Superior temporal gyrus (tissue), 1 donor: ENCODE data around the gene SHLD2.
"Not testable (repeated sequence)": the region's sequence is repeated elsewhere in the genome, so short reads cannot be mapped to it uniquely, and the experiment has no call there.

Experiments used
- DNase-seq: peaks from one replicate; pipeline ENCODE4 v3.0.0-alpha.2; 2016; ENCODE audit errors: extremely low spot score

SHLD2 gene

DNA sequence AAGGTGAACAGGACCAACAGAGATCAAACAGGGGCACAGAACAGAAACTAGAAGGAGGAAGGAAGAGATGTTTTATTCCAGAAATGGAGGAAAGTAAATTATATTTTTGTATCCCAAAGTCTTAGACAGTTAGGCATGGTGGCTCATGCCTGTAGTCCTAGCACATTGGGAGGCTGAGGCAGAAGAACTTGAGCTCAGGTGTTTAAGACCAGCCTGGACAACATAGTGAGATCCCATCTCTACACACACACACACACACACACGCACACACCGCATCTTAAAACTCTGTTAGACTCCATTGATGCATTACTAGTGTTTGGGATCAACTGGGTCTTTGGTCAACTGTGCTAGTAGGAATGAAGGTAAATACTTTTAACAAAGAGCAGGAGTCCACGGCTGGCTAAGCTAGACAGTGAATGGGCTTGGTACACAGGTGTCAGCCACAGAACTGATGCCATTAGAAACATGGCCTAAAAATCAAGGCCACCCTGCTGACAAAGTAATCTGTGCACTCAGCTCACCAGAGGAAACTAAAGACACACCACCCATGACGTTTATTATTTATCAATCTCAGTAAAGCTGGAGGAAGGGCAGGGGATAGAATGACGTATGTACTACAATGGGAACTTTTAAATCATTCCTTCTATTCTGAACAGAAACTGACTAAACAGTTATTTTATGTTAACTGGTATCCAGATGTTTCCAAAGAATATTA, 11.3 kb upstream of the SHLD2 start:
- not testable (repeated sequence) for DNase-seq

DNA sequence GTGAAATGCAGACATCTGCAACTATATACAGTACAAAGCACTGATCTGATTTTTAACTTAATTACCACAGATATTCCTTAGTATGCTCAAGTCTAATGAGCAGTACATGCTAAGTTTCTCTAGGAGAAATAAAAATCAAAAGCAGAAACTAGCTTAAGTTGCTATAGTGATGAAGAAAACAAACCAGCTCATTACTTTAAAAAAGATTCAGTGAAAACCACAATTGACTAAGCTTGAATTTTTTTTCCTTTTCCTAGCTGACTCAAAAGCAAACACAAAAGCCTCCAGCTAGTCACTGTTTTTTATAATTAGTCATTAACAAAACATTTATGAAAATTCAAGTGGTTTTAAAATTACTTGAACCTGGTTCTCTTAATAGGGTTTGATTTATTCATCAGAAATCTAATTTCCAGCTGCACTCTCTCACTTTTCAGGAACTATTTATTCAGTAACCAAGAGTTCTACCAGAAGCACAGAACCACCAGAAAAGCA, 10.7 kb upstream of the SHLD2 start:
- not testable (repeated sequence) for DNase-seq

DNA sequence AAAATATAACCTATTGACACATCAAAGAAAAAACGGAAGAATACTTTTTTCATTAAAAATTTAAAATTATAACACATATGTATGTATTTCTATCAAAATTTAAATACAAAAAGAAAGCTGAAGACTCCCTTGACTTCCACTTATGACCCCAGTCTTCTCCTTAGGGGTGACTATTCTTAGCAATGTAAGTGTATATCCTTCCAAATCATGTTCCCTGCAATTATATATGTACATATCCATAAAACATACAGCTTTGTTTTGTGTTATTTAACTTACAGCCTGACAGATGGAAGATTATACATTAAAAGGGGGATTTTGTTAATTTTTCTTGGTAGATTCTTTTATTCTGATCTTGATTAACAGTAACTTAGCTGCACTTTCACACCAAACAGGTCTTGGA, 9.5 kb upstream of the SHLD2 start:
- DNase-seq, result no peak

DNA sequence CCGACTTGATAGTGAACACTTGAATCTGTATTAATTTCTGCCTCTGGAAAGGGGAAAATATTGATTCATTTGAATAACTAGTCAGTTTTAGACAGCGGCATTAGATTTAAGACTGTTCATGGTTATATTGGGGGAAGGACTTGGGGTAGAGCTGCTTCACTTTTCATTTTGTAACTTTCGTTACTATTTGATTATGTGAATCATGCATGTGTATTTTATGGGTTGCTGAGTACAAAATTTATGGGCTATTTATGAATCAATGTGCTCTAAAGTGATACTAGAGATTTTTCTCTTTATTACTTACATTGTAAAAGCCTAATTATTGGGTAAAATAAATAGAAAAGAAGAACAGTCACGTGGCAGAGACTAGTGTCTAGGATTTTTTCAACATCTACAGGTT, 5.3 kb upstream of the SHLD2 start:
- DNase-seq, result no peak

DNA sequence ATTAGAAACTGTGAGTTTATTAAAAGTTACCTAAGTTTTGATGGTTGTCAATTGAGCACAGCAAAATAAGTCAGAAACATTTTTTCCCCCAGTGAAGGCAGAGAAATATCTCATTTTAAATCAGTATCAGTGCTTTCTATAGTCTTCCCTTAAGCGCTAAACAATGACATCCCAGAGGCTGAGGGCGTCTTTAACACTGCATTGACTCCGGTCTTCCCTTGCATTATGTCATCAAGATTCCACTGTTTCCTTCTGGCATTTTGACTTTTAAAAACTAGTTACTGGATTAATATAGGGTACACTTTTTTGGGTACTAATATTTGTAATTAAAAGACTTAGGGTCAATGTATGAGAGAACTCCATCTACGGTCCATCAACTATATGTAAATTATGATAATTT, 4.2 kb upstream of the SHLD2 start:
- DNase-seq, result no peak

DNA sequence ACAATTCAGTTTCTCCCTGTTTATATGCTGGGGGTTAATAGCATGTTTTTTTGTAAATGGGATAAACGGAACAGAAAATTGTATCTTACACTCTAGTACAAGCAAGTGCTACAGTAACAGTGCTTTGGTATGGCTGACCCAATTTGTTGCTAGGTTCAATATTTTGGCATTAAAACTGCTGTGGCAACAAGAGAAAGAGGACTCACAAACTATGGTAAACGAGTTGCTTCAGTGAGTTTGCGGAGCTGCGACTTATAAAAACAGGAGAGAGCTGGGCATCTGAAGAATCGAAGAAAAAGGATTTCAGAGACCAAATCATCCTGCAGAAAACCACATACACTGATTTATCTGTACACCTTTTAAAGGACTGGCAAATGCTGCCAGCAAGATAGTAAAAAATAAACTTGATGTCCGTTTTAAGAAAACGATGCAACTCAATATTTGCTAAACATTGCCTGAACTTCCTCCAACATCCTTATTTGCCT, 2.6 kb upstream of the SHLD2 start:
- DNase-seq, result peak; percentile 63

DNA sequence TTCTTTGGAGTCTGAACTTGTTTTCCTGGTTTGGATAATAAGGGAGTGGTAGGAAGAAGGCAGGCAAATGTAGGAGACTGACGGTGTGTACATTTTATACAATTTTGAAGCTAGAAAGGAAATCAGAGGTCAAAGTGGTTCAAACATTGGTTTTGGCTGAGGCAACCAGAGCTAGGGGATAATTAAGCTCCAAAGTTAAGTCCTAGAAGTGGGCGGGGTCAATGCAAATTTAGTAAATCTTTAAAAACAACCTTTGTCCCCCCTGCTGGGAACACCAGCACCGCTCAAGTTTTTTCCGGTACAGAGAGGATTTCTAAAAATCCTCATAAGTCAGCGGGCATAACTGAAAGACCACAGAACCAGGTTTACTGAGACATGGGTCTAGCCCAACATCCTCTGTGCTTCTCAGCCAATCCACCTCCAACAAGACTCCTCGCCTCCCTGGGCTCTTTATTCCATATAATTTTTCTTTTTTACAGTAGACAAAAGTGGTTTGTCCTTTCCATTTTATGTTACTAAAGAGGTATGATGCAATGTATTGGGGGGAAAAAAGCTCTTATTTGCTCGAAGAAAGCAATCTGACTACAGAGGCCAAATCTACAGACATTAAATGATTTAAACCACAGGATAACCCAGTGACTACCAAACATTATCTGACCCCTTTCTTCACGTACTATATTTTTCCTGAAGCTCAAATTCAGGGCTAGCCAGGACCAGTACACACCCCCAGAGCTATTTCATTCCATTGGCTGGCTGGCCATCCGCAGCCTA, 2.0 kb upstream of the SHLD2 start:
- DNase-seq, result peak; percentile 66

DNA sequence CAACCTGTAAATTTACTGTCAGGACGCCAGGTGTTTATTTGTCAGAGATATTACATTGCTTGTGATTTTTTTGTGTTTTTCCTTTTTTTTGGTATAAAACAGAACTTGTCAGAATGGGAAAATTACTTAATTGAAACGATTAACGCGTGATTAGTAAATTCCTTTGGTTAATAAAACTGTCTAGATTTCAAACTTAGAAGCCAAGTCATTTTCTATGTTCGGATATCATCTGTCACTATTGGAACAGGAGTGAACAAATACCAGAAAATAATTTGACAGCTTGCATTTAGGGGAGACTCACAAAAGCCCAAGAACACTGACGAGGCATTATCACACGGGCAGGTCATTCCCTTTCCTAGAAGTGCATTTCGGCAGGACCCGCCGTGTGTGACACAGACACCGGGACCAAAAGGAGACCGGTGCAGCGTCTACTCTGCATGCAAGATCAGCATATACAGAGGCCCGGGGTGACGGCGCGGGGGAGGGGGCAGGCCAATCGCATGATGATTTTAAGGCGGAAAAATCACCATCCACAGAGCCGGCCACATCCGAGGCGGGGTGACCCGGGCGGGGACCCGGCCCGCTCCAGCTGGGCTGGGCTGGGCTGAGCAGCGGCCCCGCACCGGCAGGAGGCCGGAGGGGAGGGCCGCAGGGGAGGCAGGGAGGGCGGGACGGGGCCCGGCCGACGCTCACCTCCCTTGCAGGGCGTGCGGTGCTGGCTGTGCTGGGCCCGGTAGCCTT, 1.2 kb upstream of the SHLD2 start:
- DNase-seq, result no peak

DNA sequence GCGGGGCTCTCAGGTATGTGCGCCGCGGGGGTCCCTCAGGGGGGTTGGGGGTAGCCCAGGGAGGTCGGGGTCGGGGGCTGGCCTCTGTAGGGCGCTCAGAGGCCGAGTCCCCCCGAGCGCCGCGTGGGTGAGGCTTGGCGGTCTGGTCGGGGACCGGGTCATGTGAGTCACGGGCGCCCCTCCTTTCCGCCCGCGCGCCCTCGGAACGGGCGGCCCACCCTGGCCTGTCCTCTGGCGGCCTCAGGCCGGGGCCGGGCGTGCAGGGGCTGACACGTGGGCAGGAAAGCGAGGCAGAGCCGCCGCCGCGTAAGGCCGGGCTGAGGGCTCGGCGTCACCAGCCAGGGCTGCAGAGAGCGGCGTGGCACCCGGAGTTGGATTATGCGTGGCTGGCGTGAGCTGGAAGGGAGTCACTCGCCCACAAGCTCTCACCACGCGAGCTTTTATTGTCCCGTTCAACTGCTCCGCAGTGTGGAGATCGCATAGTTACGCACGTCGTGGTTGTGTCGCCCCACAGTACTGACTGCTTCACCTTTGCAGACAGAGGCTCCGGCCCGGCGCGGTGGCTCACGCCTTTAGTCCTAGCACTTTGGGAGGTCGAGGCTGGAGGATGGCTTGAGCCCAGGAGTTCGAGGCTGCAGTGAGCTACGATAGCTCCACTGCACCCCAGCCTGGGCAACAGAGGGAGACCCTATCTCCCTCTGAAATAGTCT, 385 bp downstream of the SHLD2 start:
- peak; percentile 71 for DNase-seq

DNA sequence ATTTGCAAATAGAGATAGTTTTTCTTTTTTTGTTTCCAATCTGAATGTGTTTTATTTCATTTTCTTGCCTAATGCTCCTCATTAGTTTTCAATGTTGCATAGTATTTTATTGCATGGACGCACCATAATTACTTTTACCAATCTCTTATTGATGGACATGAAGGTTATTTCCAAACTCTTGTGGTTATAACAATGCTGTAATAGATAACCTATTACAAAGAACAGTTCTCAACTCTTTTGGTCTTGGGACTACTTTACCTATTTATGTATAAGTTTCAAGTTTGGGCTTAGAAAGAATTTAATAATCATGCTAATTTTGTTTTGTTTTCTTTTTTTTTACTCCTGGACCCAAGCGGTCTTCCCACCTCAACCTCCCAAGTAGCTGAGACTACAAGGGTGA, 7.0 kb downstream of the SHLD2 start:
- no peak for DNase-seq

DNA sequence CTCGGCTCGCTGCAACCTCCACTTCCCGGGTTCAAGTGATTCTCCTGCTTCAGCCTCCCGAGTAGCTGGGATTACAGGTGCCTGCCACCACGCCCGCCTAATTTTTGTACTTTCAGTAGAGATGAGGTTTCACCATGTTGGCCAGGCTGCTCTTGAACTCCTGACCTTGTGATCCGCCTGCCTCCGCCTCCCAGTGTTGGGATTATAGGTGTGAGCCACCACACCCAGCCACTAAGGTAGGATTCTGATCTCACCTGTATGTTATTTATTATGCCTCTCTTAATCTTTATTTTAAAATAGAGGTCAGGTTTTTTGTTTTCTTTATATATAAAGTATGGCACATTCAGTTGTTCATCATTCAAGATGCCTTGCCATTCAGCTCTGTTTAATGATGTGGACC, 9.7 kb downstream of the SHLD2 start:
- not testable (repeated sequence) for DNase-seq

DNA sequence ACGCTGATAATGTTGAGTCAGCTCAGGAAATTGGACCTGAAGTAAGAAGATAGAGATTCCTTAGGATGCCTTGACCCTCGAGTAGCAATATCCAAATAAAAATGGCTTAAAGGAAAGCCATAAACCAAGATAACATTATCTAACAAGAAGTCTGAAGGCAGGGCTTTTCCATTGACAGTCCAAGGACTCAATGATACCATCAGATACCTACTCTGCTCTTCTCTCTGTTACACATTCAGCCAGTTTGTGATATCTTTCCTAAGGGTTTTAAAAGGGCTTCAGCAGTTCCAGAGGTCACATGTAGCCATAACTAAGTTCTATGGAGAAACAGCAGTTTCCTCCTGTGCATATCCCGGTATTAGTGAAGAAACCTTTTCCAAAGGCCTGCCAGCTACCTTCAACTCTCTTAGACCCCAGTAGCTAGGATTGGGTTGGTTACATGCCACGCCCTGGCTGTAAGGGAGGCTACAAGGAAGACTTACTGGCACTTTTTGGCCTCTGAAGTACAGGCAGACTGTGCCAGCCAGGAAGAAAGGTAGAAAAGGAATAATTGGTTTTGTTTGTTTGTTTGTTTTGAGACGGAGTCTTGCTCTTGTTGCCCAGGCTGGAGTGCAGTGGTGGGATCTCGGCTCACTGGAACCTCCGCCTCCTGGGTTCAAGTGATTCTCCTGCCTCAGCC, 10.6 kb downstream of the SHLD2 start:
- no peak for DNase-seq

DNA sequence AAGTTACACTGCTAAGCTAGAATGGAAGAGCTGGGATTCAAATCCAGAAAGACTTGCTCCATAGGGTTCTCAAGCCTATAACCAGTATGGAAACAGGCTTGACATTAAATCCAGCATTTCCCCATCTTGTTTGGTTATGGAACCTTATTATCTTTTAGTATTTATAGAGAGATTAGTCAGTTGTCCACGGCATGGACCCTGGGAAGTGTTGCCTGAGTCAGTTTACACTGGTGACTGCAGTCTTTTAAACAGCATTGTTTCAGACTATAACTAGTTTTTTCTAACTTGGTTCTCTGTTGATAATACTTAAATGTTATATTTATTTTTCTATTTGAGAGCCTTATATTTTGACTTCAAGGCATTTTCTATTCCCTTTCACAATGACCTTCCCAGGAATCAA, 23.1 kb downstream of the SHLD2 start:
- not testable (repeated sequence) for DNase-seq

DNA sequence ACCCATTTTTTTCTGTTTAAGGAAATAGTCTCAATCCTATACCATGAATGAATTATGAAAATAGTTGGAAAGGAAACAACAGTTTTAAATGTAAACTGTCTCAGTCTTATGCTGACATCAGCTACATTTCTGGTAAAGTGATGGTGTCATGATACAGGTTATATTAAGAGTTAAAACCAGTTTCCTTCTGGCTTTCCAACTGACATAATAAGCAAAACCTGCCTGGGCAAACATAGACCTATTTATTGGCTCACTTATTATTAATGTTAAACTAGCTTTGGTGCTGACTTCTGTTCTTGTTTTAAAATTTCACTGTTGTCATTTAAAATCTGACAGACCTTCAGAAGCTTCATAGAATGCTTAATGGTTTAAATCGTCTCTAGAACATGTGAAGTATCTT, 24.0 kb downstream of the SHLD2 start:
- DNase-seq, result not testable (repeated sequence)

DNA sequence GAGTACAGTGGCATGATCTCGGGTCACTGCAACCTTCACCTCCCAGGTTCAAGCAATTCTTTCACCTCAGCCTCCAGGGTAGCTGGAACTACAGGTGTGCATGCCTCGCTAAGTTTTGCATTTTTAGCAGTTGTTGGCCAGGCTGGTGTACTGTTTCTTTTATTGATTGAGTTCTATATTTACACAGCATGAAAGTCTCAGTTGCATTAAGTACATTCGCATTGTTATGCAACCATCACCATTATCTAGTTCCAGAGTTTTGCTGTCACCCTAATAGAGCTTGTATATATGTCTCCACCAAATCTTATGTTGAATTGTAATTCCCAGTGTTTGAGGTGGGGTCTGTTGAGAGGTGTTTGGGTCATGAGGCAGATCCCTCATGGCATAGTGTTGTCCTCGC, 28.3 kb downstream of the SHLD2 start:
- not testable (repeated sequence) for DNase-seq

DNA sequence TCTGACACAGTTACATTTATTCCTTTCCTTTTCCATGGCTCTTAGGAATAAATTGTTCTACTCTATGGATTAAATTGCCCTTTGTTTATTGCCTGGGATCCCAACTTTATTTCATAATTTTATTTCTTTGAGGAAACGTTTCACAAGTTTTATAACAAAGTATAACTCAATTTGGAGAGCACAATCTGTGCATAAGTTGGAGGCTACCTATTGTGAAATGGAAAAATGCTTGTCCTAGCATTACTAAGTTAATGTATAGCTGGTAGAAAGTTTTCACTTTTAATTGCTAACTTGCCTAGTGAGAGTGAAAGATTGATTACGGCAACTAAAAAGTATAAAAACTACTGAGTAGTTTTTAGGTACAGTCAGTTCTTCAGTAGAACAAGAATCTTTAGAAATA, 32.0 kb downstream of the SHLD2 start:
- not testable (repeated sequence) for DNase-seq

DNA sequence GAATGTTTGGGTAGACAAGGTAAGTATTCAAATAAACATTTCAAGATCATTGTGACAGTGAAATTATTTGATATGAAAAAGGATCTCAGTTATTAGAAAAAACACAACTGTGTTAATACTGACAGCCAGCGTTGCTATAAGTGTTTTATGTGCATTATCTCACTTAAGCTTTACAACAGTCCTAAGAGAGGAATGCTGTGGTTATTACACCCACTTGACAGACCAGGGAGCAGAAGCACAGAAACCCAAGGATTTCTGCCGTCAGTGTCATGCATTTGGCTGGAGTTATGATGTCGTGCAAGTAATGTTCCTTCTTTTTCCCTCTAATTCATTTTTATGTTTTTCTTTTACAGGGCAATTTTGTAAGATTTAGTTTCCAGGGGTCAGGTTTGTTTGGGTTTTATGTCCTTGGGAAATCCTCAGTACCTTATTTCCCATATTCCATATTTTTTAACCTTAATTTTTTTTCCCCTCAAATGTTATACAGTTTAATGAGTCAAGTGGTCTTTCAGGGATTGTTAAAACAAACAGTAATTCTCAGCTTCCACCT, 32.7 kb downstream of the SHLD2 start:
- DNase-seq, result not testable (repeated sequence)

DNA sequence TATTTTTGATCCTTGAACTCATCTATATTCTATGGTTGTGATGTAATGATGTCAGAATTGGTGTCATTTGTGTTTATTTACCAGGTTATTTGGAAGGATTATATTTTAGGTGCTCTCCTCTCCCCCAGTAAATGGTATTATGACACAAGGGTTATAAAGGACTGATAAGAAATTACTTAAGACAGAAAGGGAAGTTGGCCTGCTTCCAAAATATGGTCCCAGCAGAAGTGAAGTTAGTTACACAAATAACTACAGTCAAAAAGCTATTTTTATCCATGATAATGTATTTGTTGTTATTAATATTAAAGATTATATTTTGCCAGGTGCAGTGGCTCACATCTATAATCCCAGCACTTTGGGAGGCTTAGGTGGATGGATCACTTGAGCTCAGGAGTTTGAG, 37.2 kb downstream of the SHLD2 start:
- not testable (repeated sequence) for DNase-seq

DNA sequence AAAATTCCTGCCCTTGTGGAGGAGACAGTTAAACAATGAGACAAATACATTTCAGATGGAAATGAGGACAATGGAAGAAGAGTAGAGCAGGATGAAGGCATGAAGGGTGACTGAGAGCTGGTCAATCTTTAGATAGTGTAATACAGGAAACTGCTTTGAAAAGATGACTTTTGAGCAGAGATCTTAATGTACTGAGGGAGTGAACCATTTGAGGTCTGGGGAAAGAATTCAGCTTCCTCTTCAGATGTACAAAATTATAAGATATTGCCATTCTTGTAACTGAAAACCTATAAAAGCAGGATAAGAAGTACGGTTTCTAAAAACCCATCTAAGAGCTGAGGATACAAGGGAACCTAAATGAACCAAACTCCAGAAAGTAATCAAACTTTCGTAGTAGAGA, 38.9 kb downstream of the SHLD2 start:
- not testable (repeated sequence) for DNase-seq

DNA sequence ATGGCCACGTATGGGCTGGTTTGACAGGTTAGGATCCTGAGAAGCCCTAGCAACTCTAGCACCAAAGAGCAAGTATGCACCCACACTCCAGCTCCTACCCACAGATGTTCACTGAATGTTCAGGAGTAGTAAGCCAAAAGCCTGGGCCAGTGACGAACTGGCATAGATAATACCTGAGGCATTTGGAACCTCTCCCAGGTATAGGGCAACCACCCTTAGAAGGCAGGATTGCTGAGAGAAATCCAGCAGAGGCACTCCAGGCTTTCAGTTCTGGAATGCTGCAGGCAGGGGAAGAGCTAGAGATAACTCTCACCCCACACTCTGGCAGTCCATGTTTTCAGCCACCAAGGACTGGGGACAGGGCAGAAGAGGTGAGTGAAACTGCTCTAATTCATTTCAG, 39.4 kb downstream of the SHLD2 start:
- not testable (repeated sequence) for DNase-seq

DNA sequence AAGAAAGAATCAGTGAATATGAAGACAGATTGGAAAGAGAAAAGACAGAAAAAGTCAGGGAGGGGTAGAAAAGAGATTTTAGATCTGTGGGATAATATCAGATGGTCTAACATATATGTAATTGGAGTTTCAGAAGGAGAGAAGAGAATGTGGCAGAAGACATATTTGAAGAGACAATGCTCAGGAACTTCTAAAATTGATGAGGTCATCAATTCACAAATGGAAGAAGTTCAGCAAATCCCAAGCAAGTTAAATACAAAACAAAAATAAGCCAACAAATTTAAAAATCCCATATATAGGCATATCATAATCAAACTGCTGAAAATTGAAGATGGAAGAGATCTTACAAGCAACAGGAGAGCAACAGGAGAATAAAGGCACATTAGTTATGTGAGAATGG, 42.5 kb downstream of the SHLD2 start:
- DNase-seq, result not testable (repeated sequence)
